Posterior cingulate gyrus (tissue), 11 donors: ENCODE results near the gene VAPA.
A peak's percentile ranks its signal among the peaks of the same experiment; 100 is the strongest.

ENCODE experiments used
- DNase-seq, 10 donors: peaks; one replicate each; pipeline versions ENCODE4 v3.0.0 to v3.0.0-alpha.2; 2020 to 2021; ENCODE audit warnings: mixed read lengths in 3 of 10
- intact Hi-C: fragments of 100-400 bp; cut with DNase I; formaldehyde crosslinking; loops from one replicate; pipeline ENCODE4 v1.15.1; 2023

Gene VAPA

DNA sequence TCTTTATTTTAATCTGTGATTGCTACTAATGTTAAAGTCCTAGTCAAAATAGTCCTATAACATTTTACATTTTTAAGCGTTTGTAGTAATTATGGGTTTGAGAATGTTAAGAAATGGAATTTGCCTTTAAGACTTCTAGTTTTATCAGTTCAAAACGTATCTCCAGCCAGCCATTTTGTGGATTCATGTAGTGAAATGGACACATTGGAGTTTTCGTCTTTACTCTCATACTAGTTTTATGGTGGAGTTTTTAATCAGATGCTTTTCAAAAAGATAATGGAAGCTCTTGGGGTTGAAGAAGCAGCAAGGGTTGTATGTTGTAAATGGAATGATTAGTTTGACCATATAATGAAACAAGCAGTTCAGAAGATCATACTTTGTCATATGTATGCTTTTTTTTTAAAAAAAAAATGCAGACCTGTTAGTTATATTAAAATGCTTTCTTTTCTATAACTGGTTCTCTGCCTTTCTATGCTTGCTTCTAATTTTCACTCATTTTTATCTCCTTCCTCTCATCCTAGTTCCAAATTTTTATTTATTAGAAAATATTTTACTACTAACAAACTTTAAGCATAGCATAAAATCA, 16.6 kb downstream of the VAPA start:
- intact Hi-C loops, result no loop called here
- no peak for DNase-seq

DNA sequence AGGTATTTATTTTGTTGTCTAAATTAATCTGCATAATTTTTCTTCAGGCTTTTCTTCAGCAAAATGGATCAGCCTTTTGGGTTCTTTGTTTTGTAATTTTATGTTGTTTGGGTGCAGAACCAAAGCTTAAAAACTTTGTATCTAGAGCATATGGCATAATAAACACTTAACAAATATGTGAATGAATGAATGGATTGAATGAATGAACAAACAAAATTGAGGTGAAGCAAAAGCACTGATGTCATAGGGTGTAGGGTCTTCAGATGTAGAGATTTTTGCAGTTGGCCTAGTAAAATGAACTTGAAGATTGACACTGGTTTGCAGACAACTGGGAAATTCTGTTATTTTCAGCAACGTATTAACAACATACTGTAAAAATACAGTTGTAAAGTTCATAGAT, 17.3 kb downstream of the VAPA start:
- intact Hi-C loops, result no loop called here

DNA sequence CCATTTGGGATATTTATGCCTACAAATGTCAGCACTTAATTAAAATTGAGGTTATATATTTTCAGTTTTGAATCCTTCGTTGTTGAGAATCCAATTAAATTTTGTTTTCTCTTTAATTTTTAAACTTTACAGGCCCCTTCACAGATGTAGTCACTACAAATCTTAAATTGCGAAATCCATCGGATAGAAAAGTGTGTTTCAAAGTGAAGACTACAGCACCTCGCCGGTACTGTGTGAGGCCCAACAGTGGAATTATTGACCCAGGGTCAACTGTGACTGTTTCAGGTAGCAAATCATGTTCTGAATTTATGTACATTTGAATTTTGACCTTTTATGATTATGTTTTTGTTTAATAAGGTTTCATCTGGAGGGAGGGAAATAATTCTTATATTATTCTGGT, 17.9 kb downstream of the VAPA start:
- DNase-seq, result no peak

More for the DNA sequence above, 17.3 kb downstream of the VAPA start:
- DNase-seq, result no peak

DNA sequence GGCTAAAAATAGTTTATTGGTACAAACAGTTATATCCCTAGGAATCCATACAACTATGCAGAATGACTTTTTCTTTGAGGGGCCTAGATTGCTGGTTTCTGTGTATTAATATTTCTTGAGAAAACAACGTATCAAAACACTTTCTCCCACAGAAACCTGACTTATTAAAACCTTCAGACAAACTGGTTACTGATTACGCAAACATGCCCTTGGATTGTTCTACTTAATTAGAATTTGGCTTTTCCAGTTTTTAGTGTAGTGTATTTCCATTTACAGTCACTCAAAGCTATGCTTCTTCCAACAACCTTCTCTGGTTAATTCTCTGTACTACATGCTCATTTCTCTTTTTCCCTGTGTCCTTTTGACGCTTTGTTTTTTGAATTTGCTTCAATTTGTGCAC, 20.0 kb downstream of the VAPA start:
- DNase-seq, result no peak
- intact Hi-C loops, result no loop called here

More for the DNA sequence above, 17.9 kb downstream of the VAPA start:
- intact Hi-C loops, result no loop called here

DNA sequence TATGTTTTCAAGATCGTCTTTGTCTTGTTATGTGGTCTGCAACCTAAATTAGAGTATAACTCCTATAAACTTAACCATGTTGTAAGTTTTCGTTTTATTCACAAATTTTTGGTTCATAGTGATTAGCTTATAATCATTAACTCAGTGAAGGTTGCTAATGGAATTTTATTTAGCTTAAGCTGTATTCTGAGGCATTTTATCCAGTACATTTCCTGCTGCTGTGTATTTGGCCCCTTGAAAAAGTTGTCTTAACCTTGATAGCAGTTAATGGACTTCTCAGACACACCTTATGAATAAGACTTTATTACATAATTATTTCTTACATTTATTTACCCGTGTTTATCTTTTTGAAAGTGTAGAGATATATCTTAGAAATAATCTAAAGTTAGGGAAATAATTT, 20.5 kb downstream of the VAPA start:
- intact Hi-C loops, result no loop called here
- DNase-seq, result no peak

DNA sequence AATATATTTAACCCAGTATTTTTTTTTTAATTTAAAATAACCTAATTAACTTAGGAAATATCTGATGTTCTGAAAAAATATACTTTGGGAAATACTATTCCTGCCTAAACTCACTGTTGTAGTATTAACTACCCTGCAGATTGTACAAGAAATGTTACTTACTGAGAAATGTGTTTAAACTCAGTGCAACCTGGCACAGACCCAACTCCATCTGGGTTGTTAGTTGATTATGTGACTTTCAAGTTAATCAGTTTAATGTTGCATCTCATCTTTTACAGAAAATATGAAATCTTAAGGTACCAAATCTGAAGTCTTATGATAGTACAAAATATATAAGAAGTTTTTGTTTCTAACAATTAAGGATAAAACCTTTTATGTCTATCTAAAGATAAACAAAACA, 27.3 kb downstream of the VAPA start:
- peak in 1 of 10 donors; percentile 30 for DNase-seq
- intact Hi-C loops, result no loop called here

DNA sequence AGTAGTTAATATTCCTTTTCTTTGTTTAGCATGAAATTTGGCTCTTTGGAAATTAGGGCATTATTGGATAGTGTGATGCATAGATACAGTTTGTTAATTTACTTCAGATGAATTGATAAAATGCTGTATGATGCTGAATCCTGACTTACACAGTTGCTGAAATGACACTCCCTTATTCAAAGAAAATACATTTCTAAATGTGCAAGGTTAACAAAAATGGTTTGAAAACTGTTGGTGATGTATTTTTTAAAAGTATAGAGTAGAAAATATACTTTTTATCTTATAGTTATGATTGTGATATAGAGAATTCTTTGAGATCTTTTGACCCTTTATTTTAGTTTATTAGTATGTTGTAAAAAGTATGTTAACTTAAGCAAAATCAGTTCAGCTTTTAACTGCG, 27.8 kb downstream of the VAPA start:
- intact Hi-C loops, result no loop called here
- DNase-seq, result no peak

DNA sequence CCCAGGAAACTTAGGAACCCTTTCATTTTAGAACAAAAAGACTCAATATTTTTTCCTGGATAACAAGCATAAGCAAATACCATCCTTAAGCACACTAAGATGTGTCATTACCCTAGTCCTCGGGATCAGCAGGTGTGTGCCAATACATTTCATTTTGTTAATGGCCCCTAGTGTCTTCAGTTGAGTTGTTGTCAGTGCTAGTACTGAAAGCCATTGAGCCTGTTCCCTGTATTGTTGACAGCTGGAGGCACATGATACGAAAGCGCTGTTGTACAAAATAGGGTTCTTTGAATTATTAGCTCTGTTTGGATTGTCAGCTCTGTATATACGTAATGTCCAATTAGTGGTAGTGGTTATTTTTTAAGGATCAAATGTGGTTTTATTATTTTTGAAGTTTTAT, 29.5 kb downstream of the VAPA start:
- no peak for DNase-seq
- intact Hi-C loops, result no loop called here

DNA sequence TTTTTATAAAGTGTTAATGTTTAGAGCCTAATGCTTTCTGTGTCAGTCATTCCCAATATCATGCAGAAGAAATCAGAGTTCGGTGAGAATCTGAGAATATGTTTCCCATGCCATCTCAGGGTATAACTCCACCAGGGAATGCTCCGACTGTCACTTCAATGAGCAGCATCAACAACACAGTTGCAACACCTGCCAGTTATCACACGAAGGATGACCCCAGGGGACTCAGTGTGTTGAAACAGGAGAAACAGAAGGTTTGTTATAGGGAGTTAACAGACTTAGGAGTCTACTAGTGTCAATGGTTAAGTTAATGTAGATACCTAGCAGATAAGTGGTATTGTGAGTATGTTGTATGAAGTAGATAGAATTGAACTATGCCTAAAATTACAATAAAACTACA, 31.0 kb downstream of the VAPA start:
- intact Hi-C loops, result no loop called here
- no peak for DNase-seq

DNA sequence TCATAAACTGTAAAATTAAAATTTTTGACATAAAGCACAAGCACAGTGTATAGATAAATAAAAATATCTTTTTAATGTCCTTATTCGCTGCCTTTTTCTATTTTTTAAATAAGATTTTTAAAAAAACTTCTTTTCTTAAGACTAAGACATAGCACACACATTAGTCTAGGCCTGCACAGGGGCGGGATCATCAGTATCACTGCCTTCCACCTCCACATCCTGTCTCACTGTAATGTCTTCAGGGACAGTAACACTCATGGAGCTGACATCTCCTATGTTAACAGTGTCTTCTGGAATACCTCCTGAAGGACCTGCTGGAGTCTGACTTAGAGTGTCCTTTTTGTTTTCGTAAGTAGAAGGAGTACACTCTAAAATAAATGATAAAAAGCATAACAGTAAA, 33.0 kb downstream of the VAPA start:
- intact Hi-C loops, result no loop called here
- DNase-seq, result no peak

DNA sequence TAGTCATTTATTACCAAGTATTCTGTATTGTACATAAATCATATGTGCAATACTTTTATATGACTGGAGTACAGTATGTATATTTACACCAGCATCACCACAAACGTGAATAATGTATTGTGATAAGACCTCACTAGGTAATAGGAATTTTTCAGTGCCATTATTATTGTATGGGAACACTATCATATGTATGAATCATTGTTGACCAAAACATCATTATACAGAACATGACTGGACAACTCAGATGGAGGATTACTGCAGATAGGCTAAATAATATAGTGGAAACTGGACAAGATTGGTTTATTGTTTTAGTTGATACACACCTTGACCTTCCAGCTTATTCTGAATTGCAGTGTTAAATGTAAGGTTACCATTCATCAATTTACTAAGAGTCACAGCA, 33.4 kb downstream of the VAPA start:
- intact Hi-C loops, result no loop called here
- no peak for DNase-seq

DNA sequence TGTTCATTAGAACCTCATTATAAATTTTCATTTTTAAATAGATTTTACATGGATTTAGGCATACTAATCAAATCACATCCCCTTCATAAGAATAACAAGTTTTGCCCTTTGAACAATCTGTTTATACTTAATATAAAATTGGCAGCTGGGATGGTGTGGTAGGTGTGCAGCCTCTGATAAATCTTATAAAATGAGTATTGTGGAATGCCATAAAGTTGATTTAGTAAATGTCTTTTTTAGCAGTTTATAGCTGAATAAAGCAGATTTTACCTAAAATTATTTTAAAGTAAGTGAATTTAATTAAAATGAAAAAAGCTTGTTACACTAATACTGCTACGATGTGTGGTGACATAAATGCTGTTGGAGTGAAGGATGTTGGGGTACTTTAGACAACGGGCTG, 35.5 kb downstream of the VAPA start:
- DNase-seq, result no peak
- intact Hi-C loops, result no loop called here

DNA sequence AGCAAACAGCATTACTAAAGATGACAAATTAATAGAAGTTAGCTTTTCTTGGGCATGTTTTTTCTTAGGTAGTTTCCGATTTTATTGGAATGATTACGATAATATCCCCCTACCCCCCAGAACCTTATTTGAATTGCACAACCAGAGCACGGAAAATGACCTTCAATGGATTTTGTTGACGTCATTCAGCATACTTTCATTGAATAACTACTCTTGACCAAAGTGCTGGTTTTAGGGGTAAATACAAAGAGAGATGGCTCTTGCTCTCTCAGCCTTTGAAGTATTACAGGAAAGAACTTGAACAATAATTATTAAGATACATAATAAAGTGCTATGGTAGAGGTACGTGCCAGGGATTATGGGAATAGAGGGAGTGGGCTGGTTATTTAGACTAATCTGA, 36.0 kb downstream of the VAPA start:
- DNase-seq, result no peak
- intact Hi-C loops, result loop anchor here (10.0 kb wide), 1 partner anchor 265 kb away; no protein-coding TSS in a partner anchor

DNA sequence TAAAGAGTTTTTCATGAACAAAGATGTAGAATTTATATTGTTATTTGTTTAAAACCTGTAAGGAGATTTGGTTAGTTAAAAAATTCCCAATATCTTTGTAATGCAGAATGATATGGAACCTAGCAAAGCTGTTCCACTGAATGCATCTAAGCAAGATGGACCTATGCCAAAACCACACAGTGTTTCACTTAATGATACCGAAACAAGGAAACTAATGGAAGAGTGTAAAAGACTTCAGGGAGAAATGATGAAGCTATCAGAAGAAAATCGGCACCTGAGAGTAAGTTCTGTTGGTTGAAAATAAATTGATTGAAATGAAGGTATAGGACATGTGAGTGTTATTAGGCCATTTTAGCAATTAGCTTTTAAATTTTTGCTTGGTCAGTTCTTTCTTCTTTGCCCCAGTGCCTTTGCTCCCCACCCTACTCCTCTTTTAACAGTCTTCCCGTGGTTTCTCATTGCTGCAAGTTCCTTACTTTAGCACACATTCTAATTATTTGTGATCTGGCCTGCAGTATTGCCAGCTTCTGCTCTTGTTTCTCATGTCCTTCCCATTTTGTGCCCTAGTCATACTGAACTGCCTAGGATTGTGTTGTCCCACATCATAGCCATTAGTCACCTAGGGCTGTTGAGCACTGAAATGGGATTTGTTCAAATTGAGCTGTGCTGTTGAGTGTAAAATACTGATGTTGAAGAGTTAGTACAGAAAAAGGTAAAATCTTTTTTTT, 36.6 kb downstream of the VAPA start:
- DNase-seq, result no peak
- intact Hi-C loops, result loop anchor here (10.0 kb wide), 1 partner anchor 266 kb away; no protein-coding TSS in a partner anchor

DNA sequence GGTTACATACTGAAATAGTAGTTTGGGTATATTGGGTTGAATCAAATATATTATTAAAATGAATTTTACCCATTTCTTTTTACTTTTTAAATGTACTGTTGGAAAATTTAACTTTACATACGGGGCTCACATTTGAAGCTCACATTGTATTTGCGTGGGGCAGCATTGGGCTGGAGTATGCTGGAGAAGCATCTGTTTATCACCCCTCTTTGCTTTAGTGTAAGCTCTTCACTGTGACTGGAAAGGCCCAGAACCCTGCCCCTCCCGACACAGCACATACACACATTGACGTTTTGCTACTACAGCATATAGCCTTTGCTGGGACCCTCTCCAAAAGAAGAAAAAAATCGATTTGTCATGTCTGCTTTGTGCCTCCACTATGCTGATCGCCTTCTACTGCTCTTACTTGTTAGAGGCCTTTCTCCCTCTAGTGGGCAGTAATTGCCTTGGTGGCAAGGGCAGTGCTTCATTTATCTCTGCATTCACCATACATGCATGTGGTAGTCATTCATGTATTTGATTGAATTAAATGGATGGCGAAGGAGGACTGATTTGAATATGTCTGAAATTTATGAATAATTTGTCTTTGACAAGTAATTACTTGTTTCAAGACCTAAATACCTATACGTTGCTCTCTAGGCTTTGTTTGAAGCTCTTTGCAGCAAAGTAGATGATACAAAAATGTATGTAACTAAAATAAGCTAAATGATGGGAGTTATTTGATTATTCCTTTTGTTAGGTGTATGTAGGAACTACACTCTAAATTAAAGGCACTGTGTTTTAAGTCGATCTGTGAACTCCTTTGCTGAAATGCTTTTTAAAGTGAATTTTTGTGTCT, 37.4 kb downstream of the VAPA start:
- peak in 2 of 10 donors; percentile 32 to 69 for DNase-seq
- intact Hi-C loops, result loop anchor here (10.0 kb wide), 1 partner anchor 266 kb away; no protein-coding TSS in a partner anchor

DNA sequence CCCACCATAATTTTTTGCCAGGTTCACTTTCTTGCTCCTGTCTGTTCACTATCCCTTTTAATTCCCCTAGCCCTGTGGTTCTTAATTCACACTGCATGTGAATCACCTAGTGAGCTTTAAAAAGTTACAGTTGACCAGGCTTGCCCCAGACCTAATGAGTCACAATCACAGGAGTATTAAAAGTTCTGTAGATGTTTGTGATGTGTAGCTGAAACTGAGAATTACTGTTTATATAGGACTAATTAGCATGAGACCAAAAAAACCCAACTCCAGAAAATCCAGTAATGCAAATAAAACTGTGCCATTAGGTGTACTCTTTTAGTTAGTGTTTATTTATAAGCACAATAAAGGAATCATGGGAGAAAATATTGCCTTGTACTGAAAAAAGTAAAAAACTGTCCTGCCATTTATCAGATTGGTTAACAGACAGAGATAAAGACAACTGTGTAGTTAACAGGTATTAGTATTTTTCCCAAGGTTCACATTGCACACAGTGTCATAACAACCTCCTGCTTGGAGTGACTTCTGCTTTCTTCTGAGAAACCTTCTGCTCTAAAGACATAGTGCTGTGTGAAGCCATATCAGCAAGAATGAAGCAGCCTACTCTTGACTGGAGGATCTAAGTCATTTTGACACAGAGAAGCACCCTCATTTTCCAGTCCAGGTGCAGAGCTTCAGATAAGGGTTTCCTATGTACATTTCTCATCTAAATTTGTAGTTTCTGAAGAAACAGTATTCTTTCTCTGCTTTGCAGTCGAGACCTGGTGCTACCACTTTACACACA, 39.0 kb downstream of the VAPA start:
- intact Hi-C loops, result loop anchor here (10.0 kb wide), 1 partner anchor 268 kb away; no protein-coding TSS in a partner anchor
- no peak for DNase-seq

DNA sequence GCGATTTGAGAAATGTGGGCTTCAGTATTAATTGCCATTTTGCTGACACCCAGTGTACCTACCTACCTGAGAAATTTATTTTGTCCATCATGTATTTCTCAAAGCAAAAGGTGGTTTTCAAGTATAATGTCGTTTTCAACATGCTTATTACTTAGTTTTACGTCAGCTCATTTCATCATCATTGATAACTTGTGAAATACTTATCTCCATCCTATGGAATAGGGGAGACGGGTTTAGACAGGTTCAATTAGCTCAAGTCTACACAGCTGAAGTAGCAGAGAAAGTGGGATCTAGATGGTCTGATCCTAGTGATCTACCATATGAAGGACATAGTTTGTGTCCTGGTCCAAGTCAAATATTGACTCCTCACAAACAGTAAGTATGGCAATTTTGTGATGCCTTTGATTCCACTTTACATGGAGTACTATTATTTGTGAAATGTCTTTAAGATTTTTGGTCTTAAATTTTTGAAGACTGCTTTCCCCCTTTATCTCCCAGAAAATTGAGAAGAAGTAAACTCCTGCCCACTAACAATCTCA, 45.1 kb downstream of the VAPA start:
- intact Hi-C loops, result loop anchor here (10.0 kb wide), 1 partner anchor 274 kb away; no protein-coding TSS in a partner anchor
- DNase-seq, result no peak

DNA sequence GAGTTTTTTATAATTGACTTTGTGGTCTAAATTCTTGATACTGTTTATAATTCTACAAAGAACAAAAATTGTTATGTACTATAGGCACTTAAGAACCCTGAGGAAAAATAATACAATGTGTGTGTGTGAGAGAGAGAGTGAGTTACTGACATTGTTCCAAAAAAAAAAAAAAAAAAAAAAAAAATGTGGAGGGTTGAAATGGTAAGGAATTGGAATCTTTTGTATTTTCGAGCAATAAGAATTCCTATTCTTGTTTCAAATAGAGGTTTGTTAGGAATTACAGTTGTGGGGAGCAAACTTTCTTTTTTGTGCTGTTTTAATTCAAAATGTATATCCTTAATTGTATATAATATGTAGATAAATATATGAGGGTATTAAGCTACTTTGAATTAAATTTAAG, 45.7 kb downstream of the VAPA start:
- intact Hi-C loops, result loop anchor here (10.0 kb wide), 1 partner anchor 275 kb away; no protein-coding TSS in a partner anchor
- no peak for DNase-seq

DNA sequence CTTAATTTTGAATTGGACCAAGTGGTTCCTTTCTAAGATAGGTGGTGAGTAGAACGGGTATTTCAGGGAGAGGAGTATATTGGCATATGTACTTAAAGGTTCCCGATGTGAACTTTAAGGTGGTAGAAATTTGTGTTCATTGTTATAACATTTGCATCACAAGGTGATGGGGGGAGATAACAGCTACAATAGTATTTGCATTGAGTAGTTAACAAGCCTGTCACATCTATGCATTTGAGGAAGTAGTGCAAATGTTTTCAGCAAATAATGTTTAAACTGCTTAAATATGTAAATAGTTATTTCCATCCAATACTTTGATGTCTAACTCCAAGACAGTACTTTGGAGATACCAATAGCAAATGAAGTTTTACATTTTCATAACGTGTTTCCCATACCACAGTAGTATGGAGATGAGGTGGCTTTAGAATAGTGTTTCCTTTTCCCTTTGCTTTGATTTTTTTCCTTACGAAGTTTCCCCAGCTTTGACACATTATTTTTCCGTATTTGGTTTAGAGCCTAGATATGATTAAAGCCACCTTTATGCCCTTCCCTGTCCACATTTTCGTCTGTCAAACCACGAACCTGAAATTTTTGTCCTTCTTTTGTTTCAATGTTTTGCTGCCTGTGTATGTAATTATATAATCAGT, 46.6 kb downstream of the VAPA start:
- DNase-seq, result no peak
- intact Hi-C loops, result no loop called here

DNA sequence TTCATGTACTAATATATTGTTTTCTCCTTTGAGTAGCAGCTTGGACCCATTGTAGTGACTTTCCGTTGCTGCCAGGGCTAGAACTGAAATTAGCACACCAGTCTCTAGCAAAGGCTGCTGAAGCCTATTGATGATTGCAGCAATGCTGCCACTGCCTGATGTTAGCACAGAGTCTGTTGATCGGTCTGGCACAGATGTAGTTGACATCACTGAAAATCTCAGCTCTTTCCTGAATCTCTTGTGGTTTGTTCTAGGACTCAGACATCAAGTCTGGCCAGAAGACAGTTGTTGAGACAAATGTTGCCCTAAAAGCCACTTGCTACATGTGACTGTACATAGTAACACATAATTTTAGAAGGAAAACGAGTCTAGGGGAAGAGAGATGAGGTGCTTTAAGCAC, 47.2 kb downstream of the VAPA start:
- DNase-seq, result no peak
- intact Hi-C loops, result no loop called here
